IMR-90 (cell line): Measurements from ENCODE around the gene EFHC2. TPM values are rescaled to one million over a fixed set of nuclear protein-coding genes. Genes with fewer than 3 reads are reported as not detected.

Source experiments
- ATAC-seq: fragments of 200-7000 bp; cut with Tn5 transposase; 2 replicates; pipeline ENCODE4 v1.9.1; 2020; ENCODE audit warnings: low read depth, mild to moderate bottlenecking, moderate library complexity
- BruUV-seq: library from RNA; stranded (reverse); fragments of 400-500 nt; replicated peaks from 2 replicates; lab custom pipeline; 2021; lab: Mats Ljungman, UMichigan
- CTCF ChIA-PET: fragments of 300-600 bp; formaldehyde crosslinking; extraction: SDS; loops from one replicate; lab custom pipeline; 2021; ENCODE audit warnings: antibody characterized with exemption; lab: Yijun Ruan, JAX
- POLR2A ChIA-PET: fragments of 300-600 bp; sonication (Branson Sonifier 250); formaldehyde crosslinking; loops from one replicate; lab custom pipeline; 2022; ENCODE audit warnings: antibody characterized with exemption; ENCODE audit not compliant: unreplicated experiment; lab: Charles Lee
- DNase-seq: peaks from one replicate; pipeline ENCODE4 v3.0.0; 2013
- H2AFZ ChIP-seq: replicated peaks from 2 replicates; pipeline ENCODE3; 2013; ENCODE audit warnings: low read length, mild to moderate bottlenecking; ENCODE audit not compliant: poor library complexity
- H2AK5ac ChIP-seq: 2 replicates; pipeline ENCODE4 v1.6.1; 2013; ENCODE audit warnings: low read depth, low read length, inconsistent platforms
- H2AK9ac ChIP-seq: replicated peaks from 2 replicates; pipeline ENCODE3; 2013; ENCODE audit warnings: mild to moderate bottlenecking, low read depth, low read length, moderate library complexity; ENCODE audit not compliant: poor library complexity
- H2BK120ac ChIP-seq: 2 replicates; pipeline ENCODE4 v1.6.1; 2013; ENCODE audit warnings: low read depth, low read length, inconsistent platforms
- H2BK15ac ChIP-seq: 3 replicates; pipeline ENCODE4 v1.6.1; 2013; ENCODE audit warnings: low read depth, low read length, inconsistent platforms
- H2BK20ac ChIP-seq: 2 replicates; pipeline ENCODE4 v1.6.1; 2013; ENCODE audit warnings: low read depth, mild to moderate bottlenecking, inconsistent platforms, low read length, moderate library complexity
- H2BK5ac ChIP-seq: 2 replicates; pipeline ENCODE4 v1.6.1; 2013; ENCODE audit warnings: mild to moderate bottlenecking, low read depth, low read length, inconsistent platforms; ENCODE audit not compliant: poor library complexity, severe bottlenecking
- H3K14ac ChIP-seq: replicated peaks from 2 replicates; pipeline ENCODE4 v1.6.1; 2013; ENCODE audit warnings: low read depth, low read length, inconsistent platforms
- H3K18ac ChIP-seq: 2 replicates; pipeline ENCODE4 v1.6.1; 2013; ENCODE audit warnings: low read depth, low read length, control low read depth
- H3K23ac ChIP-seq: 2 replicates; pipeline ENCODE4 v1.6.1; 2013; ENCODE audit warnings: low read depth, low read length, inconsistent platforms
- H3K27ac ChIP-seq: 2 replicates; pipeline ENCODE4 v1.5.1; 2013; ENCODE audit warnings: mild to moderate bottlenecking, control low read depth, low read length; ENCODE audit not compliant: insufficient read depth
- H3K27me3 ChIP-seq: 2 replicates; pipeline ENCODE4 v1.6.1; 2013; ENCODE audit warnings: low read length; ENCODE audit not compliant: control insufficient read depth, insufficient read depth
- H3K36me3 ChIP-seq: 2 replicates; pipeline ENCODE4 v1.6.1; 2013; ENCODE audit warnings: low read length, mixed read lengths; ENCODE audit not compliant: control insufficient read depth, insufficient read depth
- H3K4ac ChIP-seq: 2 replicates; pipeline ENCODE4 v1.6.1; 2013; ENCODE audit warnings: low read depth, low read length, inconsistent platforms
- H3K4me1 ChIP-seq: 2 replicates; pipeline ENCODE4 v1.6.1; 2013; ENCODE audit warnings: low read length, mixed read lengths; ENCODE audit not compliant: control insufficient read depth, insufficient read depth
- H3K4me2 ChIP-seq: 2 replicates; pipeline ENCODE4 v1.6.1; 2013; ENCODE audit warnings: low read depth, mild to moderate bottlenecking, control low read depth, low read length, moderate library complexity
- H3K4me3 ChIP-seq: 2 replicates; pipeline ENCODE4 v1.5.1; 2013; ENCODE audit warnings: low read depth, mild to moderate bottlenecking, control low read depth, low read length, moderate library complexity; ENCODE audit not compliant: insufficient read depth
- H3K56ac ChIP-seq: 2 replicates; pipeline ENCODE4 v1.6.1; 2013; ENCODE audit warnings: low read length, inconsistent platforms; ENCODE audit not compliant: insufficient read depth; ENCODE audit errors: extremely low read depth
- H3K79me1 ChIP-seq, 2 experiments: 2 replicates each; pipeline ENCODE4 v1.6.1; 2013; ENCODE audit warnings: low read length in 2 of 2, inconsistent platforms in 1 of 2, low read depth in 1 of 2
- H3K9ac ChIP-seq: 2 replicates; pipeline ENCODE4 v1.6.1; 2013; ENCODE audit warnings: low read depth, low read length, control low read depth
- H3K9me1 ChIP-seq: 2 replicates; pipeline ENCODE4 v1.6.1; 2013; ENCODE audit warnings: low read length, inconsistent platforms; ENCODE audit not compliant: insufficient read depth
- H3K9me3 ChIP-seq: 2 replicates; pipeline ENCODE4 v1.6.1; 2013; ENCODE audit warnings: low read length; ENCODE audit not compliant: control insufficient read depth, insufficient read depth
- H4K20me1 ChIP-seq: 2 replicates; pipeline ENCODE4 v1.6.1; 2013; ENCODE audit warnings: low read length, inconsistent platforms; ENCODE audit not compliant: insufficient read depth
- H4K5ac ChIP-seq: 2 replicates; pipeline ENCODE4 v1.6.1; 2013; ENCODE audit warnings: mild to moderate bottlenecking, low read depth, low read length, control low read depth
- H4K8ac ChIP-seq, 2 experiments: 2 replicates each; pipeline ENCODE4 v1.6.1; 2013; ENCODE audit warnings: low read depth in 2 of 2, low read length in 2 of 2, control low read depth in 1 of 2, inconsistent platforms in 1 of 2
- H4K91ac ChIP-seq: 2 replicates; pipeline ENCODE4 v1.6.1; 2013; ENCODE audit warnings: low read depth, low read length, inconsistent platforms; ENCODE audit not compliant: insufficient read depth
- BHLHE40 ChIP-seq: fragments of 150-350 bp; IDR thresholded peaks from 2 replicates; pipeline ENCODE4 v1.6.1; 2016; ENCODE audit warnings: mild to moderate bottlenecking, low read depth, low read length
- CHD1 ChIP-seq: IDR thresholded peaks from 2 replicates; pipeline ENCODE4 v1.6.1; 2012; ENCODE audit warnings: low read depth, low read length, improper control_type of control experiment
- FOS ChIP-seq: fragments of 150-350 bp; IDR thresholded peaks from 2 replicates; pipeline ENCODE4 v1.6.1; 2016; ENCODE audit warnings: low read depth, low read length
- MAFK ChIP-seq: IDR thresholded peaks from 2 replicates; pipeline ENCODE4 v1.6.1; 2012; ENCODE audit warnings: low read depth, low read length, improper control_type of control experiment
- MXI1 ChIP-seq: IDR thresholded peaks from 2 replicates; pipeline ENCODE4 v1.6.1; 2012; ENCODE audit warnings: low read depth, mild to moderate bottlenecking, low read length, moderate library complexity, borderline replicate concordance
- WGBS, 2 experiments: methylation state at CpG; one replicate each; pipeline versions ENCODE4 v1.1.5 to v1.1.7; 2013; ENCODE audit warnings: missing lambda C conversion rate in 2 of 2; ENCODE audit not compliant: insufficient read length in 1 of 2; ENCODE audit errors: extremely low coverage in 2 of 2; 5-methylcytosine and 5-hydroxymethylcytosine counted together
- dilution Hi-C: fragments of 300-500 bp; cut with HindIII; formaldehyde crosslinking; loops from one replicate; pipeline ENCODE4 v1.14.3; 2018; ENCODE audit warnings: low sequenced_read_pairs; ENCODE audit not compliant: unreplicated experiment
- in situ Hi-C: fragments of 300-500 bp; cut with MboI; formaldehyde crosslinking; loops from 3 replicates; pipeline ENCODE4 v1.14.3; 2019; ENCODE audit warnings: low sequenced_read_pairs, inconsistent platforms, mixed read lengths
- intact Hi-C: fragments of 100-400 bp; cut with micrococcal nuclease; formaldehyde crosslinking; loops from 2 replicates; pipeline ENCODE4 v1.10.0; 2022
- polyA plus RNA-seq, 3 experiments: library from polyadenylated mRNA; depleted of rRNA; stranded (reverse); fragments of >200 nt; gene quantifications; 2 replicates each; pipeline ENCODE4 v1.2.3, GENCODE V29; 2012; ENCODE audit warnings: low replicate concordance in 1 of 3
- total RNA-seq: library from RNA; depleted of rRNA; stranded (reverse); fragments of >200 nt; gene quantifications from 2 replicates; pipeline ENCODE4 v1.2.3, GENCODE V29; 2012
- TF ChIP-seq, protein P1 (sequence below): fragments of 150-350 bp; IDR thresholded peaks from 2 replicates; pipeline ENCODE4 v1.6.1; 2016; ENCODE audit warnings: low read depth, mild to moderate bottlenecking, low read length, moderate library complexity, borderline replicate concordance

The EFHC2 gene
- total and polyA plus RNA-seq, 2 of the 4 experiments (the other 2 are of a cell fraction), result 0.18 to 0.24 TPM

- POLR2A ChIA-PET, result no interaction called here
- H3K27ac ChIP-seq, result no peak overlapping the region
- intact Hi-C loops, result no loop called here
- no peak overlapping the region for H3K23ac ChIP-seq
- in situ Hi-C loops, result no loop called here
- no peak overlapping the region for H3K18ac ChIP-seq
- DNase-seq (no peak), ATAC-seq (no peak)
- H4K20me1 ChIP-seq, result no peaks in the 10 kb centered on the region
- dilution Hi-C loops, result no loop called here
- H2AK5ac ChIP-seq, result no peak overlapping the region
- no peaks in the 10 kb centered on the region for H3K27me3 ChIP-seq
- CTCF ChIA-PET, result no interaction called here
- H2BK20ac ChIP-seq, result no peak overlapping the region
- no peak overlapping the region for H2BK15ac ChIP-seq
- no peaks in the 10 kb centered on the region for H3K4me1 ChIP-seq
- no peak overlapping the region for H3K4me2 ChIP-seq
- H3K36me3 ChIP-seq, result no peaks in the 10 kb centered on the region
- no peak overlapping the region for H3K4me3 ChIP-seq
- no peaks in the 10 kb centered on the region for H3K79me1 ChIP-seq
- no peak overlapping the region for H2BK120ac ChIP-seq
- H4K5ac ChIP-seq, result no peak overlapping the region
- H4K91ac ChIP-seq, result no peak overlapping the region
- no peak overlapping the region for H2BK5ac ChIP-seq
- no peak for TF ChIP-seq CHD1
- no peak for TF ChIP-seq FOS
- no peak for TF ChIP-seq MAFK
- TF ChIP-seq BHLHE40, result no peak
- no peak for TF ChIP-seq MXI1
- TF ChIP-seq, protein P1, sequence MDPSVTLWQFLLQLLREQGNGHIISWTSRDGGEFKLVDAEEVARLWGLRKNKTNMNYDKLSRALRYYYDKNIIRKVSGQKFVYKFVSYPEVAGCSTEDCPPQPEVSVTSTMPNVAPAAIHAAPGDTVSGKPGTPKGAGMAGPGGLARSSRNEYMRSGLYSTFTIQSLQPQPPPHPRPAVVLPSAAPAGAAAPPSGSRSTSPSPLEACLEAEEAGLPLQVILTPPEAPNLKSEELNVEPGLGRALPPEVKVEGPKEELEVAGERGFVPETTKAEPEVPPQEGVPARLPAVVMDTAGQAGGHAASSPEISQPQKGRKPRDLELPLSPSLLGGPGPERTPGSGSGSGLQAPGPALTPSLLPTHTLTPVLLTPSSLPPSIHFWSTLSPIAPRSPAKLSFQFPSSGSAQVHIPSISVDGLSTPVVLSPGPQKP, result no peak
- no peak overlapping the region for H3K56ac ChIP-seq
- no peak overlapping the region for H4K8ac ChIP-seq
- H3K9me3 ChIP-seq, result no peaks in the 10 kb centered on the region
- no peak overlapping the region for H3K4ac ChIP-seq
- no peak overlapping the region for H2AFZ ChIP-seq
- no peak overlapping the region for H3K14ac ChIP-seq
- no peaks in the 10 kb centered on the region for H3K9me1 ChIP-seq
- H2AK9ac ChIP-seq, result no peak overlapping the region
- WGBS, 2 experiments, result no CpG with 5 or more reads among the region's 2 CpGs
- no TSS peak for BruUV-seq
- no peak overlapping the region for H3K9ac ChIP-seq
These were observed 34.6 kb downstream of the EFHC2 start for GRCh38 chrX:44308869-44309268.
